B cell (primary cell): ENCODE results near the gene KRTAP10-7. TPM values are rescaled to one million over a fixed set of nuclear protein-coding genes. Genes with fewer than 3 reads are reported as not detected.

Experiments
- ATAC-seq: fragments of 200-7000 bp; cut with Tn5 transposase; one replicate; pipeline ENCODE4 v1.10.0; 2021; ENCODE audit warnings: low read depth, mild to moderate bottlenecking, moderate number of reproducible peaks, moderate library complexity
- CTCF ChIA-PET: fragments of 350-600 bp; sonication (Branson Sonifier 250); formaldehyde crosslinking; loops from one replicate; lab custom pipeline; 2021; ENCODE audit warnings: antibody characterized with exemption, inconsistent platforms; lab: Charles Lee
- POLR2A ChIA-PET: fragments of 350-600 bp; sonication (Branson Sonifier 250); formaldehyde crosslinking; loops from one replicate; lab custom pipeline; 2021; ENCODE audit warnings: antibody characterized with exemption; lab: Charles Lee
- DNase-seq: peaks from one replicate; pipeline ENCODE4 v3.0.0; 2013
- H2AFZ ChIP-seq: 2 replicates; pipeline ENCODE4 v1.6.1; 2012; ENCODE audit warnings: mild to moderate bottlenecking, low read depth, low read length; ENCODE audit not compliant: insufficient read depth, poor library complexity, severe bottlenecking
- H3K27ac ChIP-seq, 2 donors: 1 replicate in 1 of 2; 2 replicates in 1 of 2; pipeline ENCODE4 v1.5.1; 2012 to 2013; ENCODE audit warnings: low read length in 2 of 2, mild to moderate bottlenecking in 2 of 2, moderate library complexity in 1 of 2
- H3K27me3 ChIP-seq, 4 experiments: fragments of 200-600 bp in 1 of 4; sonication (generic) in 1 of 4; replicated peaks in 1 of 4; 1 replicate in 2 of 4; 2 replicates in 2 of 4; pipeline versions ENCODE4 v1.6.1 to v1.7.0; 2013 to 2016; ENCODE audit warnings: low read length in 3 of 4, mild to moderate bottlenecking in 2 of 4, mixed read lengths in 1 of 4, moderate library complexity in 1 of 4; ENCODE audit not compliant: insufficient read depth in 4 of 4, control insufficient read depth in 3 of 4; ENCODE audit errors: control extremely low read depth in 1 of 4
- H3K36me3 ChIP-seq, 2 experiments: replicated peaks in 1 of 2; 1 replicate in 1 of 2; 2 replicates in 1 of 2; pipeline versions ENCODE4 v1.6.1 to v1.7.1; 2013; ENCODE audit warnings: low read length in 1 of 2; ENCODE audit not compliant: insufficient read depth in 2 of 2, control insufficient read depth in 1 of 2; ENCODE audit errors: control extremely low read depth in 1 of 2, extremely low read depth in 1 of 2
- H3K4me1 ChIP-seq, 2 donors: fragments of 200-600 bp in 1 of 2; sonication (generic) in 1 of 2; 1 replicate in 1 of 2; 2 replicates in 1 of 2; pipeline versions ENCODE4 v1.5.1 to v1.6.1; 2013 to 2017; ENCODE audit warnings: low read length in 2 of 2; ENCODE audit not compliant: control insufficient read depth in 2 of 2, insufficient read depth in 2 of 2
- H3K4me2 ChIP-seq: replicated peaks from 2 replicates; pipeline ENCODE3; 2012; ENCODE audit warnings: mild to moderate bottlenecking, low read depth, low read length; ENCODE audit not compliant: poor library complexity, severe bottlenecking
- H3K4me3 ChIP-seq, 5 experiments: fragments of 200-600 bp in 1 of 5; sonication (generic) in 1 of 5; 1 replicate in 3 of 5; 2 replicates in 2 of 5; pipeline versions ENCODE4 v1.5.1 to v1.7.0; 2011 to 2016; ENCODE audit warnings: low read length in 4 of 5, mild to moderate bottlenecking in 4 of 5, low read depth in 2 of 5, control low read depth in 1 of 5, moderate library complexity in 1 of 5; ENCODE audit not compliant: insufficient read depth in 1 of 5; ENCODE audit errors: control extremely low read depth in 1 of 5, extremely low read depth in 1 of 5
- H3K79me2 ChIP-seq: fragments of 200-600 bp; sonication (generic); one replicate; pipeline ENCODE4 v1.6.0; 2016; ENCODE audit warnings: low read length; ENCODE audit not compliant: control insufficient read depth, insufficient read depth
- H3K9ac ChIP-seq: fragments of 200-600 bp; sonication (generic); 2 replicates; pipeline ENCODE4 v1.6.1; 2017; ENCODE audit warnings: mild to moderate bottlenecking, low read length, moderate library complexity
- H3K9me3 ChIP-seq, 3 donors: one replicate each; pipeline versions ENCODE4 v1.6.1 to v1.7.1; 2013; ENCODE audit warnings: low read length in 2 of 3; ENCODE audit not compliant: control insufficient read depth in 2 of 3, insufficient read depth in 1 of 3; ENCODE audit errors: control extremely low read depth in 1 of 3
- H4K20me1 ChIP-seq: 2 replicates; pipeline ENCODE4 v1.6.0; 2012; ENCODE audit warnings: mild to moderate bottlenecking, low read length; ENCODE audit not compliant: insufficient read depth, control insufficient read depth, poor library complexity, severe bottlenecking
- H3K27ac Mint-ChIP-seq: one replicate; pipeline ENCODE4 v1.8.0; 2021; ENCODE audit warnings: mixed read lengths
- H3K27me3 Mint-ChIP-seq: one replicate; pipeline ENCODE4 v1.8.0; 2021; ENCODE audit warnings: mixed read lengths
- H3K4me1 Mint-ChIP-seq: one replicate; pipeline ENCODE4 v1.8.0; 2021; ENCODE audit warnings: mixed read lengths
- H3K4me3 Mint-ChIP-seq: one replicate; pipeline ENCODE4 v1.8.0; 2021; ENCODE audit warnings: mixed read lengths
- H3K9me3 Mint-ChIP-seq: one replicate; pipeline ENCODE4 v1.8.0; 2022; ENCODE audit warnings: mixed read lengths; ENCODE audit not compliant: insufficient read depth
- CTCF ChIP-seq: fragments of 200-600 bp; IDR thresholded peaks from one replicate; pipeline ENCODE4 v1.8.0; 2022; ENCODE audit warnings: antibody characterized with exemption, mild to moderate bottlenecking
- EZH2 ChIP-seq: IDR thresholded peaks from 2 replicates; pipeline ENCODE4 v1.6.1; 2012; ENCODE audit warnings: borderline replicate concordance, low read depth, mild to moderate bottlenecking, moderate library complexity, low read length; ENCODE audit not compliant: insufficient read depth, poor library complexity, severe bottlenecking
- WGBS: methylation state at CpG from one replicate; pipeline ENCODE4 v1.1.5; 2013; ENCODE audit warnings: missing lambda C conversion rate; ENCODE audit not compliant: insufficient coverage; 5-methylcytosine and 5-hydroxymethylcytosine counted together
- intact Hi-C: fragments of 100-400 bp; cut with micrococcal nuclease; formaldehyde crosslinking; loops from one replicate; pipeline ENCODE4 v1.10.0; 2022
- polyA plus RNA-seq: library from polyadenylated mRNA; depleted of rRNA; stranded (reverse); fragments of >200 nt; gene quantifications from 2 replicates; pipeline ENCODE4 v1.2.3, GENCODE V29; 2012
- total RNA-seq, 2 donors: library from RNA; stranded (reverse); fragments of 120-200 nt in 1 of 2; gene quantifications; 1 replicate in 1 of 2; 2 replicates in 1 of 2; pipeline versions ENCODE4 v1.2.3 to v1.2.4, GENCODE V29; 2013 to 2022

The KRTAP10-7 gene
- total and polyA plus RNA-seq, 2 donors (not counting 1 experiment from before 2014, with no cell fraction given) = not detected

DNA sequence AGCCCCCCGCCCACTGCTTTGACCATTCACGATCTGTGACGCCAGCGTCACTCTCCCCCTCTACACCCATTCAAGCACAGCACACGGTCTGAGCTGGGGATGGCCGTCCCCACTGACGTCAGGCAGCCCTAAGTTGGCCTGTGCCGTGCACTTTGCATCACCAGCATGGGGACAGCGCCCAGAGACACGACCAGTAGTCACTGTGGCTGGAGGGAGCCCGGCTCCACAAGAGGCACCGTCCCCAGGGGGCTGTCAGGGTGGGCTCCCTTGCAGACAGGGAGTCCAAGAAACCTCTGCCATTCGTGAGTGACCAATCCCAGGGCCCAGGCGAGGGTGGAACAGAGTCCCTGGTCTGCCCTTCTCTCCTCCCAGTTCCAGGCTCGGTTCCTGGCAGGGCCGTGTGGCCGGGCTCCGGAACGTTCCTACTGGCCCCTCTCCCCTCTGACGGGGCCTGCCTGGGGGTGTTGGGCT, 13.8 kb downstream of the KRTAP10-7 start:
- Histone ChIP-seq H3K79me2 (no peaks in the 10 kb centered on the region), H3K4me3 (no peak overlapping the region), H3K4me2 (no peak overlapping the region), H3K9ac (no peak overlapping the region), H3K27ac (no peak overlapping the region), H2AFZ (no peak overlapping the region), H3K27me3 (peaks cover 0 to 3% (median 1%) of the 10 kb centered on the region in 4 experiments), H3K36me3 (no peaks in the 10 kb centered on the region), H3K9me3 (peaks cover 2 to 45% (median 22%) of the 10 kb centered on the region in 3 donors), H3K4me1 (peaks cover 10 to 11% of the 10 kb centered on the region in 2 donors), H4K20me1 (no peaks in the 10 kb centered on the region)
- Mint-ChIP-seq H3K27me3 (peaks cover 4% of the 10 kb centered on the region), H3K4me1 (peaks cover 12% of the 10 kb centered on the region), H3K27ac (no peak overlapping the region), H3K9me3 (peaks cover 13% of the 10 kb centered on the region), H3K4me3 (no peak overlapping the region)
- DNase-seq = no peak
- intact Hi-C loops = no loop called here
- WGBS = 79% methylated on average over 14 of the region's 20 CpGs
- POLR2A ChIA-PET = no interaction called here
- CTCF ChIA-PET = no interaction called here
- no peak for TF ChIP-seq CTCF
- TF ChIP-seq EZH2 = no peak
- ATAC-seq = no peak

DNA sequence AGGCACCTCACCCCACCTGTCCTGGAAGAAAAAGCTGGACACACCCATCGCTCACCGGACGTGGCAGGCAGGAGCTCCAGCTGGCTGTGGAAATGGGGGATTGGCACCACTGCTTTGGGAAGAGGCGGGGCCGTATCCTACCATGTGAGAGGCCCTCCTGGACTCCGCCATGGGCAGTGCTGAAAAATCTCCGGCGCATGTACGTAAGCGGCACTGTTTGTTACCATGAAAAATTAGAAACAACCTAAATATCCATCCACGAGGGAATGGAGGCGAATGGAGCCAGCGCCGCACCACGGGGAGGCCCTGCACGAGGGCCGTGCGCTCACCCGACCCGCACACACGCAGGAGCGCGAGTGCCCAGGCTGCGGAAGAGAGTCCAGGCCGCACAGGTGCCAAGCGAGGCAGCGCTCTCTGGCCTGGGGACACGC, 14.6 kb downstream of the KRTAP10-7 start:
- Histone ChIP-seq H3K9me3 (peaks cover 0 to 44% (median 16%) of the 10 kb centered on the region in 3 donors), H2AFZ (no peak overlapping the region), H3K27me3 (peaks cover 0 to 3% (median 1%) of the 10 kb centered on the region in 4 experiments), H3K9ac (no peak overlapping the region), H4K20me1 (no peaks in the 10 kb centered on the region), H3K4me2 (no peak overlapping the region), H3K4me1 (peaks cover 11 to 13% of the 10 kb centered on the region in 2 donors), H3K36me3 (no peaks in the 10 kb centered on the region), H3K4me3 (no peak overlapping the region), H3K27ac (no peak overlapping the region), H3K79me2 (no peaks in the 10 kb centered on the region)
- Mint-ChIP-seq H3K27me3 (peaks cover 4% of the 10 kb centered on the region), H3K27ac (no peak overlapping the region), H3K4me3 (no peak overlapping the region), H3K4me1 (peaks cover 14% of the 10 kb centered on the region), H3K9me3 (peaks cover 12% of the 10 kb centered on the region)
- ChIA-PET CTCF (interaction anchor here (0.6 kb wide), 1 partner anchor 480 kb away, joined by 3 read pairs; no protein-coding TSS in a partner anchor), POLR2A (no interaction called here)
- 90% methylated on average over 21 of the region's 28 CpGs for WGBS
- DNase-seq (no peak), ATAC-seq (no peak)
- intact Hi-C loops = no loop called here
- TF ChIP-seq EZH2 = no peak
- no peak for TF ChIP-seq CTCF
